Activated T-cell treated with anti-CD3 and anti-CD28 coated beads for 48 hours (primary cell): ENCODE data around the gene CALML6.
"Not testable (repeated sequence)": the region's sequence is repeated elsewhere in the genome, so short reads cannot be mapped to it uniquely, and the experiment has no call there.

Experiments
- DNase-seq: peaks from one replicate; pipeline ENCODE4 v3.0.0-alpha.2; 2020; ENCODE audit warnings: low read depth

The CALML6 gene

DNA sequence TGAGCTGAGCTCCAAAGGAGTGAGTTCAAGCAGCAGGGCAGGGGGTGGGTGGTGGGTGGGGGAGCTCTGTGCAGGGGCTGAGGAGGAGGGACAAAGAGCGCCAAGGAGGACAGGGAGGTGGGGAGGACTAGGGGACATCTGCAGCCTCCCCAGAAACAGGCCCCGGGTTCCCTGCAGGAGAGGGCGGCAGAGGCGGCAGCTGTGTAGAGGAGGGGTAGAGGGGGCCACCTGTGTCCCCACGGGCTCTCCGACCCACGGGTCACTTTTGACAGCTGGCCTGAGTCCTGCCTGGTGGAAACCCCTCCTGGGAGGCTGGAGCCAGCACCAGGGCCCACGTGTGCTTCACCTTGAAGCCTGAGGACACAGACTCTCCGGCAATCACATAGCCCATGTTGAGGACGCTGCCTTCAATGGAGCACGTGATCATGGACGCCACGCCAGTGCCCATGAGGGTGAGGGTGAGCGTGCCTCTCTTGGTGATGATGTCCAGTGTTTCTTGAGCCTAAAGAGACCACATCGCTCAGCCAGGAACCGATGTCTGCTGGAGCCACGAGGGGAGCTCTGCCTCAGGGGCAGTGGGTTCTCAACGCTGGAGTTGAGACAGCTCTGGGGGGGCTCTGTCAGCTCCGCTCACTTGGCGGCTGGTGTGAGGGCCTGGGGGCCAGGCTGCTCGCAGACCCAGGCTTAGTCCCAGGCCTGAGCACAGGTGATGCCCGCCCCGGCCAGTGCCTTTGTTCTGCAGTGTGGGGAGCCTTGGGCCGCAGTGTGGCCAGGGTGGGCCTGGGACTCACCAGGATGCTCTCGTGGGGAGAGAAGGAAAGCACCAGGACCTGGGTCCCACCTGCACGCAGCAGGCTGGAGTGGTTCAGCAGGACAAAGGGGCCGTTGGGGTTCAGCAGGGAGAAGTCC is 10.6 kb downstream of the CALML6 start:
- DNase-seq: no peak

DNA sequence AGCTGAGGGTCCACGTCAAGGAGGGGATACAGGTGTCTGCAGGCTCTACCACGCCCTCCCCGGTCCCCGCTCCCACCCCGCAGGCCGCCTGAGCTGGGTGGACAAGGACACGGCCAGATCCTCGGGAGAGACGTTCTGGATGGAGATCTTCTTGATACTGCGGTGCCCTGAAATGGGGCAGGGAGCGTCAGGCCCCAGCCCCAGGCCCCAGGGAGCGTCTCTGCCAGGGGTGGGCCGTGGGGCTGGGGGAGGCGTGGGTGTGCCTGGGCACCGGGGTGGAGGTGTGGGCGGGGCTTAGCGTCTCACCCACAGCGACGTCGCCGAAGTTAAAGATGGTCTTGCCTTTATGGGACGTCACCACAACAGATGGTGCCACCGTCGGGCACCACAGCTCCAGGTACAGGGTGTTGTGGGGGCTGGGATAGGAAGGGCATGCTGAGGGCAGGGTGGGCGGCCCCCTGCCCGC is 11.3 kb downstream of the CALML6 start:
- DNase-seq: no peak

GRCh38 chr1:1926886-1927660 is 12.0 kb downstream of the CALML6 start:
- no peak for DNase-seq

- no peak for DNase-seq
These were observed 12.7 kb downstream of the CALML6 start for GRCh38 chr1:1927751-1928150.

DNA sequence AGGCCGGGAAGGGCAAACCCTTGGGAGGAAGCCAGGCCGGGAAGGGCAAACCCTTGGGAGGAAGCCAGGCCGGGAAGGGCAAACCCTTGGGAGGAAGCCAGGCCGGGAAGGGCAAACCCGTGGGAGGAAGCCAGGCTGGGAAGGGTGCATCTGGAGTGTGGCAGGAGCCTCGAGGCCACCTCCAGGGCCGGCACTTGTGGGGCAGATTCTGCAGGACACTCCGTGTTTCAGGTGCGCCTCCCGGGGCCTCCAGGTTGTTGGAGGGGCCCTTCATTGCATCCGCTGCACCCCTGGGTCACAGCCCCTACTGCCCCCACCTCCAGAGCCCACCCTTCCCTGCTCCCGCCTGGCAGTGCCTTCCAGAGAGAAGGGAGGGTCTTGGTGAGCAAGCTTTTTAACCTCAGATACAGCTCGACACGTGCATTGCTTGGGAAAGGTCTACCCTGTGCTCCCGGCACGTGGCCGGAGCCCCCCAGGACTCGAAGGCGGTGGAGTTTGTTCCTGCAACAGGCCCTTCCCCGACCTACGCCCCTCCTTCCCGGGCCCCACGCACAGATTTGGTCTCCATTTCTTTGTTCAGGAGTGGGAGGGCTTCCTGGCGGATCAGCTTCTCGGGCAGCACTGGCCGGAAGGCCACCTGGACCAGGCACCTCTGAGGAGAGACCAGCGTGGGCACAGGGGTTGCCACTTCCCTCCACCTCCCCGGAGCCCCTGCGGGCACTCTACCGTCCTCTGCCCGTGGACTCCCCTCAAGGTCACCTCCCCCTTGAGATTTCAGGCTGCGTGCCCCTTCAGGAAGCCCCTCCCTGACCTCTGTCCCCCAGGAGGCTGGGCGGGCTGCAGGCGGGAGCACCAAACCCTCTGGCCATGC is 13.4 kb downstream of the CALML6 start:
- no peak for DNase-seq

DNA sequence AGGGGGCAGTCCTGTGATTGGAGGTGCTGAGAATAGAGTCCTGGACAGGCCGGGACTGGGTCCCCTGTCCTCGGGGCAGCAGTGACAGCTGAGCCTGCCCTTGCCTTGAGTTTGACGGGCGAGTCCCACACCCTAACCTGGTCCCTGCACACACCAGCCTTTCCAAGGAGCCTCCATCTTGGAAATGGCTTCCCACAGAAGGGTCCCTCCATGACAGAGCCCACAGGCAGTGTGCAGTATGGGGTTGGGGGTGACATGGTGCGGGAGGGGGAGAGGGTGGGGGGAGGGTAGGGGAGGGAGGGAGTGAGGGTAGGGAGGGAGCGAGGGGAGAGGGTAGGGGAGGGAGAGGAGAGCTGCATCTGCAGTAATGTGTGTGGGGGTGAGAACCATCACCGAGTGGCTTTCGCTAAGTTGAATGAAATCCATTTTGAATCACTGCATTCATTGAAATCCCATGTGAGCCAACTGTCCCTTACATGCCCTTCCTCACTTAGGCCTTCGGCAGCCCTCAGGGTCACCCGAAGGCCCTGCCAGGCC is 14.1 kb downstream of the CALML6 start:
- DNase-seq: no peak

DNA sequence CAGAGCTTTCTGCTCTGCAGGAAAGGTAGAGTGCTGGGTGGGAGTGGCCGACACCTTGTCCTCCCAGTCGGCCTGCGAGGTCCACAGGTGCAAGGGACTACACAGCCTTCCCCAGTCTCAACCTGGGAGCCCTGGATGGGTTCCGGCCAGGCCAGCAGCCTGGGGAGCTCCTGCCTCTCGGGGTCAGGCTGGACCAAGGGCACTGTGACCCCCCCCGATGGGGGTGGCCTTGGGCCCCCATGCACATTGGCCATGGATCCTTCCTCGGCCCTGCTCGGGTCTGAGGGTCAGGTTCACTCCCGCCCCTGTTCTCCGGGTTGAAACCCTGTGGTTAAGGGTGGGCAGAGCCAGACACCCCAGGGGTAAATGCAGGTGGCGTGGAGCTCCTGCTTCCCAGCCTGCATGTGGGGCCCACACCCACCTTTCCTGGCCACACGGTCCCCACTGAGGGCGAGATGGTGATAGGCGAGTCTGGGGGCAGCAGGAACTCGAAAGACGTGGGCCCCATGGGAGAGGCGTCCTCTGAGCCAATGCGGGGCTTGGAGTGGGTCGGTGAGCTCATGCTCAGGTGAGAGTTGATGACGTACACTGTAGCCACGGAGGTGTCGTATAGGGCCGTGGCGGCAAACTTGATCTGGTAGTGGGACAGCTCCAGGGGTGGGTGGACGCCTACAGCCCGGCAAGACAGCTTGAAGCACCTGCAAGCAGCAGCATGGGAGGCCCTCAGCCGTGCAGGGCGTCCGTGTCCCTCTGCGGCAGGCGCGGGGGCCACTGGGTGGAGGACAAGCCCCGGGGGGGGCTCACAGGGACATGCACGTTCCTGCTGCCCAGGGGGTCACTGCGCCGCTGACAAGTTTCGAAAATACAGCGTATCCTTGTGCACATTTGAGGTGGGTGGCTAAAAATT is 14.8 kb downstream of the CALML6 start:
- DNase-seq: no peak

GRCh38 chr1:1934848-1935247 is 19.8 kb downstream of the CALML6 start:
- not testable (repeated sequence) for DNase-seq

GRCh38 chr1:1937061-1937460 is 22.0 kb downstream of the CALML6 start:
- no peak for DNase-seq

DNA sequence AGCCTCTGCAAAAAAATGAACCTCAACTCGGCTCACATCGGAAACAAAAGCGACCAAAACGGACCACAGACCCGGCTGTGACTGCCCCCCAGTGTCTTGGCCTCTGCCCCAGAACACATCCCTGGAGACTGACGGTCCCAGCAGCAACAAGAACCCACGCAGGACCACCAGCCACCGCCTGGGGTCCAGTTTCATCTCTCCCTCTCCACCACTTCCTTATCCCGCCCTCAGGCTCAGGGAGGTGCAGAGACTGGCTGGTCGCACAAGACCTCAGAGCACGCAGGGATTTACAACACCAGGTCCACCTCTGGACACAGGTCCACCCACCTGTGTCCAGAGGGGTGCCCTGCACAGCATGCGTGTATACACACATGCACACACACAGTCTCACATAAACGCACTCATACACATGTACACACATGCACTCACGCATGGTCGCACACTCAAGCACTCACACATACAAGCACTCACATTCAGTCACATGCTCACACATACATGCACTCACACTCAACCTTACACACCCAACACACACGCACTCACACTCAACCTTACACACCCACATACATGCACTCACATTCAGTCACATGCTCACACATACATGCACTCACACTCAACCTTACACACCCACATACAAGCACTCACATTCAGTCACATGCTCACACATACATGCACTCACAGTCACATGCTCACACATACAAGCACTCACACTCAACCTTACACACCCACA is 22.7 kb downstream of the CALML6 start:
- no peak for DNase-seq

DNA sequence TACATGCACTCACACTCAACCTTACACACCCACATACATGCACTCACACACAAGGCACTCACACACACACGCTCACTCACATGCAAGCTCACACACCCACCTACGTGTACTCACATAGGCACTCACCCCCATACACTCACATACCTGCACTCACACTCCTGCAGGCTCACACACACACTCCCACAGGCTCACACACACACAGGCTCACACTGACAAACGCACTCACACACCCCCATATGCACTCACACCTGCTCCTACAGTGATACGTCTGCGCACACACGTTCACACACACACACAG is 23.2 kb downstream of the CALML6 start:
- DNase-seq: no peak

GRCh38 chr1:1938613-1939295 is 23.7 kb downstream of the CALML6 start:
- DNase-seq: no peak

DNA sequence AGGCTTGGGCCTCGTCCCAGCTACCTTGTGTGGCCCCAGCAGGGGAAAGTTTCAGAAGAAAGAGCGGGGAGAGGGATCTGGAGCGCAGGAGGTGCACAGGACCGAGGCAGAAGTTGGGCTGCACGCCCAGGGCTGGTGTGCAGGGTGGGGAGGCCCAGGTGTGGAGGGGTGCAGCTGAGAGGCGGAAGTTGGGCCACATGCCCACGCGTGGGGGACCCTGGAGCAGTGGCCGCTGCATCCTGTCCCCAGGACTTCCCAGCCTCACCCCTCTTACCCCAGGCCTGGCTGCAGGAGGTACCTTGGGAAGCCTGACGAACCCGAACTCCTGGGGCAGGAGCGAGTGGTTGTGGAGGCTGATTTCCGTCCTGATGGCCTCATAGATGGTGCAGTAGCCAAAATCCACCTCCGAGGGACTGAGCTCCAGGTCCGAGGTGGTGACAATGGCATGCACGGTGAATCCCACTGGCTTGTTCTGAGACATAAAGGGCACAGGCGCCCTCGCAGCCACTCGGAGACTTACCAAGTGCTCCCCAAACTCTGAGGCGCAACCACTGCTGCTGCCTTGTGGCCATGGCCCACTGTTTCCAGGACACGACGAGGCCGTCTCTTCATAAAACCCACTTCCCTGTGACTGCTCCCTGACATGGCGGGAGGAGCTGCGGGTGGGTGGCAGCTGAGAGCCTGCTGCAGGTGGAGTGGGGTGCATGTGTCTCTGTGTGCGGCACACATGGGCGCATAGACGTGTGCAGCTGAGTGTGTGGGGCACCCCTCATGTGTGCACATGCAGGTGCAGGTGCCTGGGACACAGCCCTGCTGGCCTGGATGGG is 24.4 kb downstream of the CALML6 start:
- DNase-seq: no peak

DNA sequence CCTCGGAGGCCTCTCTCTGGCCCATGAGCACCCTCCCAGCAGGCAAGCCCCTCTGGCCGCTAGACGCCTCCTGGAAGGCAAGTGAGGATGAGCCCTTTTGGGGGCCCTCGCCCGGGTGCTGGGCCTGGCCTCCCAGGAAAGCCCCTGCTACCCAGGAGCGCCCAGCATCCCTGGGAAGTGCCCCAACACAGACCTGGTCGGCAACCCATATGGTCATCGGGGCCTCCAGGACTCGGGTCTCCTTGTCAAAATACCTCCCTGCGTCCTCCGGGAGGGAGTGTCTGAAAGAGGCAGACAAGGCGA is 25.0 kb downstream of the CALML6 start:
- no peak for DNase-seq

GRCh38 chr1:1941211-1941841 is 26.3 kb downstream of the CALML6 start:
- DNase-seq: no peak

DNA sequence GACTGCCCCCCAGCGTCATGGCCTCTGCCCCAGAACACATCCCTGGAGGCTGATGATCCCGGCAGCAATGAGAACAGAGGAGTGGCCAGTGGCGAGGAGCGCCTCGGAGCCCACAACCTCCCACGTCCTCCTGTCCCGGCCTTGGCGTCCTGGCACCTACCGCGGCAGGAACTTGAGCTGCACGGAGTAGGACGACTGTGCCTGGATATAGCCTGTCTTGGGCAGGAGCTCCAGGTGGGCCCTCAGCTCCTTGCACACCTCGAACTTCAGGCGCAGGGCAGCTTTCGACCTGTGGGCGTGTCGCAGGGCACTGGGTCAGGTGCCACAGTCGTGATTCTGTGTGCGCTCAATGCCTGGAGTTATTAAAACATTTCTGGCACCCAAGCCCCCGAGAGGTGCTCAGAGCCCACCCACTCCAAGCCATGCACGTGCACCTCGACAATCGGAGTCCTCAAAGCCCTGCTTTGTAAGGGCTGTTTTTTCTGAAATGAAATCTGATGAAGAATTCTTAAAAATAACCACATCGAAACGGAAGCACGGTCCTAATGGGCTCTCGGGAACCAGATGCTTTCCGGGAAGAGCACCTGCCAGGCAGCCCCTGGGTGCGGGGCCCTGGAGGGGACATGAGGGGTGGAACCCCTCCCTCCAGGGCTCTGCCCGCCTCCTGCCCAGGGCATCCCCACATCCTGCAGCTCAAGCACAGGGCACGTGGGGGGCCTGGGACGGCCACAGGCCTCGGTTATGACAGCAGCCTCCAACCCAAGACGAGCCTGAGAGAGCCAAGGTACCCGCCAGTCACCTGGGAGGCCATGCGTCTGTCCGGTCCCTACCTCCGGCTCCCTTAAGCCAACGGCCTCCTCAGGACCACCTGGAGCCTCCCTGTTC is 27.1 kb downstream of the CALML6 start:
- no peak for DNase-seq
